HG03565 (cell line): ENCODE results near the gene CCDC106.

Experiments
- ATAC-seq: cut with Tn5 transposase; IDR thresholded peaks from one replicate; pipeline ENCODE4 v1.9.1; 2021; ENCODE audit warnings: mild to moderate bottlenecking, moderate library complexity; ENCODE audit not compliant: unreplicated experiment

CCDC106 gene

DNA sequence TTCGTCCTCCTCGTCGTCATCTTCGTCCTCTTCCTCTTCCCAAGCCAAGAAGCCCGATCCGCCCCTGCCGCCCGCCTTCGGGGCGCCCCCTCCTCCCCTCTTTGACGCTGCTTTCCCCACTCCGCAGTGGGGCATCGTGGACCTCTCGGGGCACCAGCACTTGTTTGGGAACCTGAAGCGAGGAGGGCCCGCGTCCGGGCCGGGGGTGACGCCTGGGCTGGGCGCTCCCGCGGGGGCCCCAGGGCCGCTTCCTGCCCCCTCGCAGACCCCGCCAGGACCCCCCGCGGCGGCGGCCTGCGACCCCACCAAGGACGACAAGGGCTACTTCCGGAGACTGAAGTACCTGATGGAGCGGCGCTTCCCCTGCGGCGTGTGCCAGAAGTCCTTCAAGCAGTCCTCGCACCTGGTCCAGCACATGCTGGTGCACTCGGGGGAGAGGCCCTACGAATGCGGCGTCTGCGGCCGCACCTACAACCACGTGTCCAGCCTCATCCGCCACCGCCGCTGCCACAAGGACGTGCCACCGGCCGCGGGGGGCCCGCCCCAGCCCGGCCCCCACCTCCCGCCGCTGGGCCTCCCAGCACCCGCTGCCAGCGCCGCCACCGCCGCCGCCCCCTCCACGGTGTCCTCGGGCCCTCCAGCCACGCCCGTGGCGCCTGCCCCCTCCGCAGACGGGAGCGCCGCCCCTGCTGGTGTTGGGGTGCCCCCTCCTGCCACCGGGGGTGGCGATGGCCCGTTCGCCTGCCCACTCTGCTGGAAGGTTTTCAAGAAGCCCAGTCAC, 33.9 kb upstream of the CCDC106 start:
- no peak for ATAC-seq

DNA sequence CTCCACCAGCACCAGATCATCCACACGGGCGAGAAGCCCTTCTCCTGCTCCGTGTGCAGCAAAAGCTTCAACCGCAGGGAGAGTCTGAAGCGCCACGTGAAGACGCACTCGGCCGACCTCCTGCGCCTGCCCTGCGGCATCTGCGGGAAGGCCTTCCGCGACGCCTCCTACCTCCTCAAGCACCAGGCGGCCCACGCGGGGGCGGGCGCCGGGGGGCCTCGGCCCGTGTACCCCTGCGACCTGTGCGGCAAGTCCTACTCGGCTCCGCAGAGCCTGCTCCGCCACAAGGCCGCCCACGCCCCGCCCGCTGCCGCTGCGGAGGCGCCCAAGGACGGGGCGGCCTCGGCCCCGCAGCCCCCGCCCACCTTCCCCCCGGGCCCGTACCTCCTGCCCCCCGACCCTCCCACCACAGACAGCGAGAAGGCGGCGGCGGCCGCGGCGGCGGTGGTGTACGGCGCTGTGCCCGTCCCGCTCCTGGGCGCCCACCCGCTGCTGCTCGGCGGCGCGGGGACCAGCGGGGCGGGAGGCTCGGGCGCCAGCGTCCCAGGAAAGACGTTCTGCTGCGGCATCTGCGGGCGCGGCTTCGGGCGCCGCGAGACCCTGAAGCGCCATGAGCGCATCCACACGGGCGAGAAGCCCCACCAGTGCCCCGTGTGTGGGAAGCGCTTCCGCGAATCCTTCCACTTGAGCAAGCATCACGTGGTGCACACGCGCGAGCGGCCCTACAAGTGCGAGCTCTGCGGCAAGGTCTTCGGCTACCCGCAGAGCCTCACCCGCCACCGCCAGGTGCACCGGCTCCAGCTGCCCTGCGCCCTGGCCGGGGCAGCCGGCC, 33.1 kb upstream of the CCDC106 start:
- no peak for ATAC-seq

DNA sequence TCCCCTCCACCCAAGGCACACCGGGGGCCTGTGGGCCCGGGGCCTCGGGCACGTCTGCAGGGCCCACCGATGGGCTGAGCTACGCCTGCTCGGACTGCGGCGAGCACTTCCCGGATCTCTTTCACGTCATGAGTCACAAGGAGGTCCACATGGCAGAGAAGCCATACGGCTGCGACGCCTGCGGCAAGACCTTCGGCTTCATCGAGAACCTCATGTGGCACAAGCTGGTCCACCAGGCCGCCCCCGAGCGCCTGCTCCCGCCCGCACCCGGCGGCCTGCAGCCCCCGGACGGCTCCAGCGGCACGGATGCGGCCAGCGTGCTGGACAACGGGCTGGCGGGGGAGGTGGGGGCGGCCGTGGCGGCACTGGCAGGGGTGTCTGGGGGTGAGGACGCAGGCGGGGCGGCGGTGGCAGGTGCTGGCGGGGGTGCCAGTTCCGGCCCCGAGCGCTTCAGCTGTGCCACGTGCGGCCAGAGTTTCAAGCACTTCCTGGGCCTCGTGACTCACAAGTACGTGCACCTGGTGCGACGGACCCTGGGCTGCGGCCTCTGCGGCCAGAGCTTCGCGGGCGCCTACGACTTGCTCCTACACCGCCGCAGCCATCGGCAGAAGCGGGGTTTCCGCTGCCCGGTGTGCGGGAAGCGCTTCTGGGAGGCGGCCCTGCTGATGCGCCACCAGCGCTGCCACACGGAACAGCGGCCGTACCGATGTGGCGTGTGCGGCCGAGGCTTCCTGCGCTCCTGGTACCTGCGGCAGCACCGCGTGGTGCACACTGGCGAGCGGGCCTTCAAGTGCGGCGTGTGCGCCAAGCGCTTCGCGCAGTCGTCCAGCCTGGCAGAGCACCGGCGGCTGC, 32.2 kb upstream of the CCDC106 start:
- ATAC-seq, result no peak

DNA sequence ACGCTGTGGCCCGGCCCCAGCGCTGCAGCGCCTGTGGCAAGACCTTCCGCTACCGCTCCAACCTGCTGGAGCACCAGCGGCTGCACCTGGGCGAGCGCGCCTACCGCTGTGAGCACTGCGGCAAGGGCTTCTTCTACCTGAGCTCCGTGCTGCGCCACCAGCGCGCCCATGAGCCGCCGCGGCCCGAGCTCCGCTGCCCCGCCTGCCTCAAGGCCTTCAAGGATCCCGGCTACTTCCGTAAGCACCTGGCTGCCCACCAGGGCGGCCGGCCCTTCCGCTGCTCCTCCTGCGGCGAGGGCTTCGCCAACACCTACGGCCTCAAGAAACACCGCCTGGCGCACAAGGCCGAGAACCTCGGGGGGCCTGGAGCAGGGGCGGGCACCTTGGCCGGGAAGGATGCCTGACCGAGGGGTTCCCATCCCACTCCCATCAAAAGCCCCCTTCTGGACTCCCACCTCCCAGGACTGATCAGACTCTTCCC, 31.6 kb upstream of the CCDC106 start:
- ATAC-seq, result no peak

DNA sequence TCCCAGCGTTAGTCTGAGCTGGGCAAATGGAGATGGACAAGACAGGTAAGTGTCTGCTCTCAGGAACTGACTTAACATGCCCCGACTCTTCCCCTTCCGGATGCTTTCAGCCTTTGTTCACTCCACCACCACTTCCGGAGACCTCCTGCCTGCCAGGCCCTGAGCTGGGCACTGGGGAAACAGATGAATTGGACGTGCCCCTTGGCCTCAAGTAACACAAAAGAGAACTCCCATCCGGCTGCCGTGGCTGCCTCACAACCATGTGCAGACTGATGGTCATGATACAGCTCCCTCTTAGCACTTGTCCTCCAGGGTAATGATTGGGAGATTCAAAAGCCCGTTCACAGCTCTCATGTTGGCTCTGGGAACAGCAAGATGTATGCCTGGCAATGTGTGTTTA, 30.6 kb upstream of the CCDC106 start:
- no peak for ATAC-seq

DNA sequence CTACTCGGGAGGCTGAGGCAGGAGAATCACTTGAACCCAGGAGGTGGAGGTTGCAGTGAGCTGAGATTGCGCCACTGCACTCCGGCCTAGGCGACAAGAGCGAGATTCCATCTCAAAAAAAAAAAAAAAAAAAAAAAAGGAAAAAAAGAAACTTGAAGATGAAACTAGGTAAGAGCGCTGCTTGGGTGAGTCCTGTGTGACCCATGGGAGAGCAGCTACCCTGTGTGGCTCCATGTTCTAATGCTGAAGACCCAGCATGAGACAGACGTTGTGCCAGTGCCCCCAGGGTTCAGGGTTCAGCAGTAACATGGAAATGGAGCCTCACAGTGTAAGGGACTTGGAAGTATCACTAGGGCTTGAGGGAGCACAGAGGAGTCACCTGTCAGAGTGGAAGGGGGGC, 29.6 kb upstream of the CCDC106 start:
- no peak for ATAC-seq

DNA sequence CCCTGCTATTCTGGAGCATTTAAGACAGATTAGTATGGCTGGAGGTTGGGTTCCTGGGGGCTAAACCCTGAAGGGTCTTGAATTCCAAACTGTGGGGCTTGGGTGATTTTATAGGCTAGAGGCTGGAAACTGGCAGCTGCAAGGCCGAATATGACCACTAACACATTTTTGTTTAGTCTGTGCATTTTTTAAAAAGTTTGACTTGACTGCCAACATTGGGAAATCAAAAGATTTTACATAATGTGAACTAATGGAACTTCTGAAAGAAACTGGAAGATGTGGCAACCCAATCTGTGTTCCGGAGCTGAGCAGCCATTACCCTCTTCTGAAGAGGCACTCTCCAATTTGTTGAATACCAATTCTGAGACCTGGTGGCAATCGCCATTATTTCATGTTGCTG, 28.7 kb upstream of the CCDC106 start:
- ATAC-seq, result no peak

DNA sequence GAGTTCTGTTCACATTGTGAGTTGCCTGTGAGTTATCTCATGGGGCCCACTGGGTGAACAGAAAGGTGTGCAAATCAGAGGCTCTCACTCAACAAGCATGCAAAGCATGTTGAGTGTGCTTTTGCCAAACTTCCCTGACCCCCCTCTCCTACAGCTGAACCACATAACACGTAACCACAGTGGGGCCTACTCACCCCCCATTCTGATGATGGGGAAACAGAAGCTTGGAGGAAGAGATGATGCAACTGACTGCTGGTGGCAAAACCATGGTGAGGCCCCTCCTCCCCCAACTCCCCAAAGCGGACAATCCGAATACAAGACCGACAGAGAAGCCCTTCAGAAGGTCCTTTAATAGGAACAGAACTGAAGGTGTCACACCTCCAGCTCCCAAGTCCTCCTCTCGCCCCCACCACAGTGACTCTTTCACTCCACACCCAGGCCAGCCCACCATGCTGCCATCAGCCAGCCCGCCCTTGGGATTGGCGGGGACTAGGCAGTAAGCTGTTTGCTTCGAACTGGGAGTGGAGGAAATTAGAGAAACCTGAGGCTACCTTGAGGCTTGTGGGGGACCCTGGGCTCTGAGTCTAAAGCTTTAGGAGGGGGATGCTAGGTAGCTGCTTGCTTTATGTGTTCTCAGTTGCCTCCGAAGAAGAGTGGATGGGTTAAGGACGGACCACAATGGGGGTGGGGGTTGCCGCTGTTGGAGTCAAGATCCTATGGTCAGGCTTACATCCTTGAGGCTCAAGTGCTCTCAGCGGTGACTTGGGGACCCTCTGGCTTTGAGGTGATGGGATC, 27.4 kb upstream of the CCDC106 start:
- no peak for ATAC-seq

DNA sequence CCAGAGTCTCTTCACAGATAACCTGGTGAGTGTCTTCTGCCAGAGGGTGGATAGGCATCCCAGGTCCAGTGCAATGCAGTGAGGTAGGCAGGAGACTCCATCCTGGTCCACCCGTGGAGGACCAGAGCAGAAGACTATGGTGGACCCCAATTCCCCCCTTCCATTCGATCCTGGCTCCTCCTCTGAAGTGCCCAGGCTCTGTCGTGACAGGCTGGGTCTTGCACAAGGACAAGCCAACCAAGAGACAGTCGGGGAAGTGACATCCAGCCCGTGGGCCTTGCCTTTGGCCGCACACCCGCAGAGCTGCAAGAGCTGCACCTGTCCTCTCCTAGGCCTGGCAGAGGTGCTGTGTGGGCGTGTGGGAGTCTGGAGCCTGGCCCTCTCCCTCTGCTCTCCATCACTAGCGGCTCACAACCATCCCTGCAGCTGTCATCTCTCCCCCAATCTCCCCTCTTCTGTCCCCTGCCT, 26.8 kb upstream of the CCDC106 start:
- no peak for ATAC-seq

DNA sequence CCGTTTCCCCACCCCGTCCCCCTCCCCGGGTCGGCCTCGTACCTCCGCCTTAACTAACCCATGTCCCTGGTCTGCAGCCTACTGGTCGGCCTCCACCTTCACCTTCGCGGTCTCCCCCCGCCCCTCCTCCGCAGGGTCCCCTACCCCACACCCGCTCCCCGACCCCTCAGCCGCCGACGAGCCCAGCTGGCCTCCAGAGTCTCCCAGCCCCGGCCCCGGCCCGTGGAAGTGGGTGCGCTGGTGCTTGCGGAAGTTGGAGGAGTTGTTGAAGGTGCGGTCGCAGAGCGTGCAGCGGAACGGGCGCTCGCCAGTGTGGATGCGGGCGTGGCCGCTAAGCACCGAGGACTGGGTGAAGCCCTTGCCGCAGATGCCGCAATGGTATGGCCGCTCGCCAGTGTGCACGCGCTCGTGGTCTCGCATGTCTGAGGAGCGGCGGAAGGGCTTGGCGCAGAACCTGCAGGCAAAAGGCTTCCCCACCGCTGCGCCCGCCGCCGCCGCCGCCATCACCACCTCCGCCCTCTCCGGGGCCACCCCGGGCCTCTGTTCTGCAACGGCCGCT, 26.3 kb upstream of the CCDC106 start:
- ATAC-seq, result no peak

DNA sequence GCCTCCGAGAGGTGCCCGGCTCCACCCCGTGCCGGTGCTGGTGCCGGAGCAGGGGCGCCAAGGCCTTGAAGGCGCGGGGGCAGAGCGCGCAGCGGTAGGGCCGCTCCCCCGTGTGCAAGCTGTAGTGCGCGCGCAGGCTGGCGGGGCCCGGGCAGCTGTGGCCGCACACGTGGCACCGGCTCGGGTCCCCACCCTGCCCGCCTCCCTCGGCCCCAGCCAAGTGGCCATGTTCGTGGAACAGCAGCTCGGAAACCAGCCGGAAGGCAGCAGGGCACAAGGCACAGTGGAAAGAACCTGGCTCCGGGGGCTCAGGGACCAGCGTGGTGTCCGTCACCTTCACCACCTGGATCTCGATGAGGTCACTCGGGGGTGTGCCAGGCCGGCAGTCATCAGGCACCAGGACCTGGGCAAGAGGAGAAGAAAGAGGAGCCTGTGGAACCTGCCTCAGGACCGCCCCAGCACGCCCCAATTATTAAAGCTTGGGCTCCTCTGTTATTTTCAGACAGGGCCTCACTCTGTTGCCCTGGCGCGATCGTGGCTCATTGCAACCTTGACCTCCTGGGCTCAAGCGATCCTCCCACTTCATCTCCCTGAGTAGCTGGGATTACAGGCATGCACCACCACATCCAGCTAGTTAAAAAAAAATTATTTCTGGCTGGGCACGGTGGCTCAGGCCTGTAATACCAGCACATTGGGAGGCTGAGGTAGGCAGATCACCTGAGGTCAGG, 25.6 kb upstream of the CCDC106 start:
- no peak for ATAC-seq

DNA sequence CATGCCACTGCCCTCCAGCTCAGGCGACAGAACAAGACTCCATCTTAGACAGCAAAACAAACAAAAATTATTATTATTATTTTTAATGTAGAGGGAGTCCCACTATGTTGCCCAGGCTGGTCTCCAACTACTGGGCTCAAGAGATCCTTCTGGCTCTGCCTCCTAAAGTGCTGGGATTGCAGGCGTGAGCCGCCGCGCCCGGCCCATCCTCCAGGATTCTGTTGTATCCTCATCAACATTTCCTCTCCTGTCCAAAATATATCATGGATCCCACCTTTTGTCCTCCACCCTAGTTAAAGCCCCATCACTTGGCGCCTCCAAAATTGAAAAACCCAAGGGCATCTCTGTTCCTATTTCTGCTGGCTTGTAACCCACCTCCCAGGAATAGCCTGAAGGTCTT, 24.9 kb upstream of the CCDC106 start:
- no peak for ATAC-seq

DNA sequence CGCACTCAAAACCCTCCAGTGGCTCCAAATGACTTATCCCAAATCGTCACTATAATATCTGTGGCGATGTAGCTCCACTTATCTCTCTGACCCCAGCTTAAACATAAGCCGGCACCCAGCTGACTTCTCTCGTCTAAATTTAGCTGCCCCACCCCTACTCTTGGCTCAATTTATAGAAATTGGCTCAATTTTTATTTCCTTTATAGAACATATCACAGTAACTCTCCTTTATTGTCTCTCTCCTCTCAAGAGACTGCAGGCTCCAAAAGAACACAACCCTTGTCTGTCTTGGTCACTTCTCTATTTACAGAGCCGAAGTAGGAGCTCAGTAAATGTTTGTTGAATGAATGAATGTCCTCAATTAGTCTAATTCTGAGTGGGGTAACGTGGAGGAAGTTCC, 24.5 kb upstream of the CCDC106 start:
- ATAC-seq, result no peak

DNA sequence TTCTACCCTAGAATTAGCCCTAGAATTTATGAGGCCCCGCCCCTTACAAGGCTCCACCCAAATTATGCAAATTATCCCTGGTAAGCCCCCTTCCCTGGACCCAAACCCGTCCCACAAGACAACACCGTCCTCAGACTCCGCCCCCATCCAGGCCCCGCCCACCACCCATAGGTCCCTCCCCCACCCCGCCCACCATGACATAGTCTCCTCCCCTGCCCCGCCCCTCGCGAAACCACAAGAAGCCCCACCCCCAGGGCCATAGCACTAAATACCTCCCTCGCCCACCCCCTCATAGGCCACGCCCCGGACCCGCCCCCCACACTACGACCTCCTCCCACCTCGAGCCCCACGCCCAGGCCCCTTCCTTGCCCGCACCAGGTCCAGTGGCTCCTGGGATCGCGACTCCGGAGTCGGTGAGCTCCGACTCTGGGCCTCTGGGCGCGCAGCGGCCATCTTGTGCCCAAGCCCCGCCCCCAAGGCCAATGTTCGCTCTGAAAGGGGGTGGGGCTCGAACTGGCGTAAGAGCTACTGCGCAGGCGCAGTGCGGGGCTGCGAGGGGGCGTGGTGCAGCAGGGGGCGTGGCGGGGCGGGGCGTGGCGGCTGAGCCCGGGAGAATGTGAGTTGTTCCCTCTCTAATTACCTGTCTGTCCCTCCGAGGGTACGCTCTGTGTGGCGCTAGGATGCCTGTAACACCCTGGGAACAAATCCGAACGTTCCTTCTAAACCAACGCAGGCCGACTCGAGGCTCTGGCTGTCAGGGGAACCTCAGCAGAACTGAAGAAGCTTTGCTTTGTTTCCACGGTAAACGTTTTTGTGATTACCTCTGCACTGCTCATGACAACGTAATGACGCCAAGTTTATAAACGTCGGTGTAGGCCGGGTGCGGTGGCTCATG, 23.7 kb upstream of the CCDC106 start, which contains the start of gene ZNF784:
Gene ZNF784, minus strand, starts transcription at position 458 of the 895 bp plus-strand sequence. Its CDS starts 5 bp downstream, at position 453.
- ATAC-seq, result peak; percentile 33

DNA sequence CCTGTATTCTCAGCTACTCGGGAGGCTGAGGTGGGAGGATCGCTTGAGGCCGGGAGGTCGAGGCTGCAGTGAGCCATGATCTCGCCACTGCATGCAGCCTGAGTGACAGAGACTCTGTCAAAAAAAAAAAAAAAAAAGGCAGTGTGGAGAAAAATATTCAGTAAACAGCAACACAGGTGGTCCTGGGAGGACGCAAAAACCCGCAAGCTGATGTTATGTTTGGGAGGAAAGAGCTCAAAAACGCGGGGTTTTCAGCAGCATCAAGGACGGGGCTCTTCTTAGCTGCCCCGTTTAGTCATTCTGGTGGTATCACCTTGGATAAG, 23.0 kb upstream of the CCDC106 start:
- no peak for ATAC-seq

DNA sequence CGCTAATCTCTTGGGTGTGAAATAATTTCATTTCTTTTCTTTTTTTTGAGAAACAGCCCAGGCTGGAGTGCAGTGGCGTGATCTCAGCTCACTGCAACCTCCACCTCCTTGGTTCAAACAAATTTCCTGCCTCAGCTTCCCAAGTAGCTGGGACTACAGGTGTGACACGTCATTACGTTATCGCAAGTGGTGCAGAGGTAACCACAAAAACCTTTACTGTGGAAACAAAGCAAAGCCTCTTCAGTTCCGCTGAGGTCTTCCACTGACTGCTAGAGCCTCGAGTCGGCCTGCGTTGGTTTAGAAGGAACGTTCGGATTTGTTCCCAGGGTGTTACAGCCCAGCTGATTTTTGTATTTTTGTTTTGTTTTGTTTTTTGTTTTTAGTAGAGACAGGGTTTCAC, 21.7 kb upstream of the CCDC106 start:
- ATAC-seq, result no peak

DNA sequence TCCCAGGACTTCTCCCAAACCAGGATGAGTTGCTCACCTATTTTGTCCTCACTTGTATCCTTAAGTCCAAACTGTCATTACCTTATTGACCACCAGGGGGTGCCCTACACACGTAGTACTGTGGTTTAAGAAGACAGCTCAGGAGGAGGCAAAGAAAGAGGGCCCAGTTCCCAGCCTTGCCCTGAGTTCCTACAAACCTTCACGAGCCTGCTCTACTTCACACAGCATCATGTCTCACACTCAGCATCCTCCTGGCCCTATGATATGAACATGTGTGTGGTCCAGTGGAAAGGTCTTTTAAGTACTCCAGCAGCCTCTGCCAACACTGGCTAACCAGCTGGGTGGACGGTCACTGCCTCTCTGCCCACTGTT, 15.6 kb upstream of the CCDC106 start:
- ATAC-seq, result no peak

DNA sequence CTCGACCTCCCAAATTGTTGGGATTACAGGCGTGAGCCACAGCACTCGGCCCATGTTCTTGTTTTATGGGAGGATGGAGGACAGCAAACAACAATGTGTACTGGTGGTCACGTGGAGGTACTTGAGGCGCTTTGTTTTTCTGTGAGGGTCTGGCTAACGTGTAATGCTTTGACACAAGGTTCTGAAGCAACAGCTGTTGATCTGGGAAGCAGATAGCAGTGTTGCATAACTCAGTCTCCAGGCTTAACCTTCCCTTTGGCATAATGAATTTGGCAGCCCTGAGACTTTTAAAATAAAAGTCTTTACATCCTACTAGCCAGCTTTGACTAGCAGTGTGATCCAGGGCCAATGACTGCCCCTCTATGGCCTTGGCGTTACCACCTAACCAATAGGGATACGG, 14.2 kb upstream of the CCDC106 start:
- no peak for ATAC-seq
